T-helper 1 cell treated with Interleukin-12 subunit alpha and Interleukin-12 subunit beta and Interleukin-4 antibody, amounts not matched to agents 30 ng/mL and 1 ng/mL, for 36 hours (primary cell): Measurements from ENCODE around the gene RAD51B. TPM values are rescaled to one million over a fixed set of nuclear protein-coding genes. Genes with fewer than 3 reads are reported as not detected.

ENCODE experiments used
- intact Hi-C: fragments of 100-400 bp; cut with micrococcal nuclease; formaldehyde crosslinking; loops from one replicate; pipeline ENCODE4 v1.15.1; 2024
- total RNA-seq: library from RNA; stranded (reverse); gene quantifications from 2 replicates; pipeline ENCODE4 v1.2.3, GENCODE V29; 2022

RAD51B gene
- total RNA-seq, 1 donor from 2014 or later: 24.4 TPM

DNA sequence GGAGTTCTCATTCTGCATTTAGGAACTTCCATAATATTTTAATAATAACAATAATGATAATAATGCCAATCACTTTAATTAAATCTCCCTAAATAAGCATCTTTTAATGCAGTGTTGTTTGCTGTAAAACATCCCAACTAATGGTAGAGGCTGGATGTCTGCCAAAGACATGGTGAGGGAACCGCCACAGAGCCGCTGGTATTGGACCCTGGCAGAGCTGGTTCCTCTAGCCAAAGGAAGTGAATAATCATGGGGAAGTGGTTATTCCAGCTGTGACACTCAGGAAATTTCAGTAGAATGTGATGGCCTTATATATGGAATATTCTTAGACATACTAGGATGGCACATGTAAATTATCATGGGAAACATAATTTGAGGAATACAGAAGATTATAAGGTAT, 490.0 kb downstream of the RAD51B start:
- intact Hi-C loops: no loop called here

DNA sequence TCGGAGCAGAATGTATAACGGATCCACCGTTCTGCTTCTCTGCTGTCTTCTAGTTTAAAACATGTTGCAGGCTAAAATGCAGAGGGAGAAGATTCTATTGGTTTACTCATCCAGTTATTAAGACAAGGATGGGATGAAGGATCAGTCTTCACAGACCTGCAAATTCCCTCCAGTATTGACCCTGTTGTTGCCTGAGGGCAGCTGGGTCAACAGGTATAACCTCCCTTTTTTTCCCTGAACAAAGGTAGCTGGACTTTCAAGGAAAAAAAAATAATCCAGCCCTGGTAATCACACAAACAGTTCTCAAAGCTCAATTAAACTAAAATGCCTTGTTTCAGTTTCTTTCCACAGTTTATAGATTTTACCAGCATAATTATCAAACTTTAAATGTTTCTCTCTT, 492.7 kb downstream of the RAD51B start:
- intact Hi-C loops: no loop called here

DNA sequence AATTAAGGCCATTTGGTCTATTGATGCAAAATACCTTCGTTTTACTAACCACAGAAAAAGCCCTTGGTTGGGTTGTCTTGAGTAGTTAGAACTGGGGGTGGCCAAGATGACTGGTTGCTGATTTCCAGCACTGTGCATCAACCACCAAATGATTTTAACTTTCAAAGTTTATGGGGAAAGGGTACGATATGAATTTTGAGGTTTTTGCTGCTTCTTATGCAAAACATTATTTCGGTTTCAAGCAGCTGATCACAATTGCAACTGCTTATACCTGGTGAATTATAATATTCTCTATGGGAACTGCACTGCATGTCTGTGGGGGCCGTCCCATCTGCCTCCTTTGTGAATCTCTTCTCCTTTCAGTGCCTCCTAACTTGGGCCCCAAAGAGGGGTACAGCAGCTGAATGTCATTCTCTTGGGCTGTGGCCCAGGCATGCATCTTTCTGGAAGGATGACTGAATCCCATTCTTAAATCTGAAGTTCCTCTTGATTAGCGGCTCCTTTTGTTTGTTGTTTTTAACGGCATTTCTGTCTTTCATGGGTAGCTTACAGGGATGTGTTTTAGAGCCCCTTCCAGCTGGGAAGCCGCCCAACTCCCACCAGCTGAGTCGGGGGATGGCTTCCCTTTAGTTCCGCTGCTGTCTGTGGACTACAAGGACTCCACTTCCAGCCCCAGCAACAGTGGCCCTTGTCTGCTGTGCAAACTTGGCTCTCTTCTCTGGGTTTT, 493.5 kb downstream of the RAD51B start:
- intact Hi-C loops: no loop called here

DNA sequence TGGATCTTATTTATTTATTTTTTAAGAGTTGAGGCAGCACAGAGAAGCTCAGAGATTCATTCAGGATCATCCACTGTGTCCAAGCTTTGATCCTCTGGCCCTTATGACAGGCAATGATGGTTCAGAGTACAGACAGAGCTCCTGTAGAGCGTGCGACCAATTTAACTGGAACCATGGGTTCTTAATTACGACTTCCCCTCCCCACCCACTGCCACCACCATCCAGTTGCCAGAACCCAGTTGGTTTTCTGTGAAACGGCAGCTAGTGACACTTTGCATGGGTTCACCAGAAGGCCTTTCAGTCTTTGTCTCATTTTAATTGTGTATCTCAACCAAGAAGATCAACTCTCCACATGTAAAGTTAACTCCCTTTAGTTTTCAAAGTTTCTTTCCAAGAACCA, 495.1 kb downstream of the RAD51B start:
- intact Hi-C loops: no loop called here

DNA sequence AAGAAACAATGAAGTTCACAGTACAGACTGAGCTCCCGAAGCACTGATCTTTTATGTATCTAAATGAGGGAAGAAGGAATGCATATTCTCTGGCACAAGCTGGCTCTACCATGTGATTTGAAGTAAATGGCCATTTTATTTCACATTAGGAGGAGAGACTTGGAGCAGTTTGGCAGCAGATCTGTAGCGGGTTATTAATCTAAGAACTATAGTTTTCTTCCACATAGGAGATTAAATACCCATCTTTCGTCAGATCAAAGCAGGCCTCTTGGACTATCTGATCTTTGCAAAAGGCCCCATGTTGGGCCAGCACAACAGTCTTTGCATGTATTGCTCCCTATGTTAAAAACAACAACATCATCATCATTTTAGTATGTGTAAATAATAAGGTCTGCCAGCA, 495.5 kb downstream of the RAD51B start:
- intact Hi-C loops: no loop called here

- intact Hi-C loops: no loop called here
These were observed 496.7 kb downstream of the RAD51B start for GRCh38 chr14:68316078-68316868.

GRCh38 chr14:68317239-68317638, 497.7 kb downstream of the RAD51B start:
- intact Hi-C loops: no loop called here

- intact Hi-C loops: no loop called here
These were observed 499.2 kb downstream of the RAD51B start for GRCh38 chr14:68318828-68319227.

- intact Hi-C loops: no loop called here
These were observed 500.9 kb downstream of the RAD51B start for GRCh38 chr14:68320495-68320894.

DNA sequence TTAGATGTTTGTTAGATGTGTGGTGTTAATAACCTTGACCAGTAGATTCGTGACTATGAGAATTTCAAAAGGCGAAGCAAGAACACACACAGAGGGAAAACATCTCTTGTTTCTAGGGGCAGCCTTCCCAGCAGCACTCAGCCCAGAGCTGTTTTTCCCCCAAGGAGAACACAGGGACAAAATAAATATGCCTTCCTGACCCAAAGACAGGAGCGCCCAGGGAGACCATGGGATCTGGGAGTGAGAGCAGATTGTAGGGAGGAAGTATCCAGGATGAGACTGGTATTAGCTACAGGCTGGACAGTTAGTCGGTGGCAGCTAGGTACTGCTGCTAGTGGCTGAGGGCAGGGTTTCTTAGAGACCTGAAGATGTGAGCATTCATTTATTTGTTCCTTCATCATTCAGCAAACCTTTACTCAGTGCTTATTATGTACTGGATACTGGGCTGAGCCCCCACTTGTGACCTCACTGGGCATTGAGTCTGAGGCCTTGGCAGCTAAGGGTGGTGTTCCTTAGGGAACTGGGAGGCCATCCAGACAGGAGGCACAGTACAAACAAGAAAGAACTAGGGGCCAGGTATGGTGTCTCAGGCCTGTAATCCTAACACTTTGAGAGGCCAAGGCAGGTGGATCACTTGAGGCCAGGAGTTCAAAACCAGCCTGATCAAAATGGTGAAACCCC, 503.5 kb downstream of the RAD51B start:
- intact Hi-C loops: no loop called here

DNA sequence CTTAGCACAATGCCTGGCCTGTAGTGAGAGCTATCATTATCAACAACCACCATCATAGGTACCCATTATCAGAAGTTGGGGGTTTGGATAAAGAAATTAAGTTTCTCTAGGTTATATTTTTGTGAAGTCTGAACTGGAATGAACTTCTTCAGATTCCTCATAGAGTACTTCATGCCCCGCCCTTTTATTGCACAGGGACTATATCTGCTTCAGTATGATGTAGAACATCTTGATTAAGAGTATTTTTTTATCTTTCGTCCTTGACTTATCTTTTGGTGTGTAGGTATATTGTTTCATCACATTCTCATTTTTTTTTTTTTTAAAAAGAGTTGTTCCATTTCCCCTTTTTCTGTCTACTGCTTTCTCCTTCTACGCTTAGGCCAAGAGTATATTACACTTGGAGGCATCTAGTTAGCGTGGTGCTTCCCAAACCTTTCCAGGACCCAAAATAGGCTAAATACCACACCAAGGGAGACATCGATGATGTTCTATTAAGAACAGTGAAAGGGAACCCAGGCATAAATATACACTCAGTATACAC, 505.8 kb downstream of the RAD51B start:
- intact Hi-C loops: no loop called here

DNA sequence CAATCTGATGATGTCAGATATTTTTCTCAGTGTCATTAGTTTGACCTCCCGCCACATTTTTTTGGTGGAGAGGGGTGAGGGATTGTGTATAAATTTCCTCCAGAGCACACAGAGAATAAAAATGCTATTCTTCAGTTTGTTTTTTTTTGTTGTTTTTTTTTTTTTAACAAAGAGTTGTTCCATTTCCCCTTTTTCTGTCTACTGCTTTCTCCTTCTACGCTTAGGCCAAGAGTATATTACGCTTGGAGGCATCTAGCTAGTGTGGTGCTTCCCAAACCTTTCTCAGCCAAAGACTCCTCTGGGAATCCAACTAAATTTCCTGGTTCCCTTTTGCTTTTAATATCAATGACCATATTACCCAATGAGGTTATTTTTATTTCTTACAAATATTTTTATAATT, 507.7 kb downstream of the RAD51B start:
- intact Hi-C loops: no loop called here

DNA sequence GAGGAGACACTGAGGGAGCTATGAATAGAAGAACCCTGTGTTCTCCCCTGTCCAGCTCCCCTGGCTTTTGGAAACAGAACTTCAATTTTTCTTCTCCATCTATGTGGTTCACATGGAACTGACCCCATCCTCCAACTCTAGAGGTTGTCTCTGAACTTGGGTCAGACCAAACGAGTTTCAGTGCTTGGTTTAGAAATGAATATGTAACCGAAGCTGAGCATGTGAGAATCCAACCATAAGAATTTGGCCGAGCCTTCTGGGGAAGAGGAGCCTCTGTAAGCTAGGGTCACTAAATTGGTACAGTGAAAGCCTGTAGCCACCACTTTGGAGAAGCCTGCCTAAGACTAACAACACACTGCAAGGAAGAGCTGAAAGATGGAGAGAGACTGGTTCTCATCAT, 508.9 kb downstream of the RAD51B start:
- intact Hi-C loops: no loop called here

GRCh38 chr14:68331426-68331825, 511.8 kb downstream of the RAD51B start:
- intact Hi-C loops: no loop called here

GRCh38 chr14:68331991-68332390, 512.4 kb downstream of the RAD51B start:
- intact Hi-C loops: no loop called here

GRCh38 chr14:68333262-68333661, 513.7 kb downstream of the RAD51B start:
- intact Hi-C loops: no loop called here

- intact Hi-C loops: no loop called here
These were observed 515.7 kb downstream of the RAD51B start for GRCh38 chr14:68335312-68335711.

DNA sequence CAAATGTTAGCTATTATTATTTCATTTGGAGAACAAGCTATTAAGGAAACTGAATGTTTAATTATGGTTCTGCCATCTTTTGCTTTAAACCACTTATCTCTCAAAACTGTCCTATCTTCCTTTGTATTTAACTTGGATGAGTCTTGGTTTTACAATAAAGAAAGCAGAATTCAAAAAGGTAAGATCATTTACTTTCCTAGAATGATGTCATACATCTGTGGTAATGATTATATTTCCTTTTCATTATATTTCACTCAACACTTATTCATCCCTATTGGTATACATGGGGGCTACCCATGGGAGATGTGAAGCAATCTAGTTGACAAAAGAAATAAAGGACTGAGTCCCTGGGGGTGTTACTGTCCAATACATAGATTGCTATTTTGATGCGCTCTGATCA, 516.6 kb downstream of the RAD51B start:
- intact Hi-C loops: no loop called here

- intact Hi-C loops: no loop called here
These were observed 517.7 kb downstream of the RAD51B start for GRCh38 chr14:68337279-68337678.

GRCh38 chr14:68340262-68340661, 520.7 kb downstream of the RAD51B start:
- intact Hi-C loops: no loop called here

DNA sequence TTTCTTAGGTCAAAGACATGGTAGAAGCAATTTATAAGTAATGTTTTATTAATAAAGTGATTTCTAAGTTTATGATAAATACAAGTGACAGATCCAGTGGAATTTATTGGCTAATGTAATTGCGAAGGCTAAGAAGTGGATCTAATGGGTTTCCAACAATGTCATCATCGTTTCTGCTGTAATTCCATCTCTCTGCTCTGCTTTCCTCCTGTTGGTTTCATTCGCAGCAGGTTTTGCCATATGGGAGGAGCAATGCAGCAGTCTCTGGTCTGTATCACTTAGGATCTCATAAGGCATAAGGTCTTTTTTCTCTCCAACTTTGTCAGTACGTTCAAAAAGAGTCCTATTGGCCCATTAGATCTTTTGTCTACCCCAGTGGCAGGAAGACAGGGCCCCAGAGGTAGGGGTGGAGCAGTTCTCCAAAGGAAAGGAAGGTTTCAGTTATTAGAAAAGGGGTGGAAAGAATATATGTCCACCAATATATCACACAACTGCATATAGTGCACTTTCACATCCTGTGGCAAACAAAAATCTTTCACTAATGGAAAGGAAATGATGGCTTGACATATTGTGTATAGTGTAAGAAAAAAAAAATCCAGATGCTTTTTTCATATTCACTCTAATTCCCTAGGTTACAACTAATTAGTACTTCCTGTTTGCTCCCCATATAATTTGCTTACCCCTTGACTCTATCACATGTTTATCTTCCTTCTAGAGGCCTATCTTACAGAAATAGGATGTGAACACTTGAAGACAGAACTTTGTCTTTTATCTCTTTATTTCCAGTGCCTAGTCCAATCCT, 522.0 kb downstream of the RAD51B start:
- intact Hi-C loops: no loop called here
